Superior temporal gyrus (tissue), 1 donor: ENCODE data around the gene JAZF1.
A peak's percentile ranks its signal among the peaks of the same experiment; 100 is the strongest.

Source experiments
- DNase-seq: peaks from one replicate; pipeline ENCODE4 v3.0.0-alpha.2; 2016; ENCODE audit errors: extremely low spot score

Gene JAZF1

GRCh38 chr7:28075674-28076358, 104.8 kb downstream of the JAZF1 start:
- DNase-seq: no peak

DNA sequence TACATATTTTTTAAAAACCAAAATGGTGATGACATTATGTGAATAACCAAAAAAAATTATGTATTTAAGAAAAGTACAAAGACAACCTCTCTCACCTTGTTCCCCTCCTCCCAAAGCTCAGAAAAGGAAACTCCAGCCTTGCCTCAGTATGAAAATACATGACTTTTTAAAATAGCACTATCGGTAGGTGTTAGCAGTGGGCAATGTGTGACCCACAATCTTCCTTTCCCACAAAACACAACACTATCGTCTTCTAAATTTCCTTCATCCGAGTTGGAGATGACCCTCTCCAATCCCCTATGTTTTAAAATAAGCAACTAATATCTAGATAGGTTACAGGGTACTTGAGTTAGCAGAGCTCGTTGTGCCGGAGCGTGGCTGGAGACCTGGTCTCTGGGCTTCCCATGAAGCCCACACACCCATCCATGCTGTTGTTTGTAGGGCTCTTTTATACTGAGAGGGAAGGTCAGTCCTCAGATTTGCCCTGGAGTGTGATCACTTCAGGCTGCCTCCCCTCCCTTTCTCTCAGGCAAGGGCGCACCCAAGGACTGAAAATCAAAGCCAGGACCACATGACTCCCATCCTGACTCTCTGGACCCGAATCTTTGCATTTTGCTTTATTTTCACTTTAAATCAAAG, 107.6 kb downstream of the JAZF1 start:
- DNase-seq: no peak

GRCh38 chr7:28071570-28071969, 109.0 kb downstream of the JAZF1 start:
- DNase-seq: no peak

DNA sequence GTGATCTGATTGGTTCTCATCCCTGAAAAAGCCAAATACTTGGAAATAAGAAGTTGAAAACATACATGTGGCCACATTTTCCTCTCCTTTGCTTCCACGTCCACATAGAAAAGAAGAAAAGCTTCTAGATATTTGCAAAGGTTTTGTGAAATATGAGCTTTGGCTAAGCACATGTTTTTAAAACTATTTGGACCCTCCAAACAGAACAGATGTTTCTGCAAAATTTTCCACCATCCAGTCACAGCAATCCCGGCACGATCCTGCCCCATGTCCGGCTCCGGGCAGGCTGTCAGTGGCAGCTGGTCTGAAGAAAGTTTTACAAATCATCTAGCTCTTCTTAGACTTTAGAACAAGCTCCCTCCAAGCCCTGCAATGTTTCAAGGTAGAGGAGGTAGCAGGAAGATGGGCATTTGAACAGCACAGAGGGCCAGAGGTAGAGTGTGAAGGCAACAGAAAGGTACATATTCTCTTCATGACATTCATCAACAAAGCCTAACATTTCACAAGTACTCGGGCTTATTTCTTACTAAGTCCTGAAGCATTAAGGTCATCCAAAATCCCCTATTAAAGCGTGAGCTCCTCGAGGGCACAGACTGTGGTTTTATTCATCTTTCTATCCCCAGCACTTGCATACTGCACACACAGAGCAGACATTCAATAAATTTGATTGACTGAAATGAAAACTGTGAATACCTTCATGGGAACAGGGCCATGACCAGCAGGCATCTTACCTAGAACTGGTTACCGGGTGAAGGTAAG, 110.1 kb downstream of the JAZF1 start:
- DNase-seq: peak; percentile 23

DNA sequence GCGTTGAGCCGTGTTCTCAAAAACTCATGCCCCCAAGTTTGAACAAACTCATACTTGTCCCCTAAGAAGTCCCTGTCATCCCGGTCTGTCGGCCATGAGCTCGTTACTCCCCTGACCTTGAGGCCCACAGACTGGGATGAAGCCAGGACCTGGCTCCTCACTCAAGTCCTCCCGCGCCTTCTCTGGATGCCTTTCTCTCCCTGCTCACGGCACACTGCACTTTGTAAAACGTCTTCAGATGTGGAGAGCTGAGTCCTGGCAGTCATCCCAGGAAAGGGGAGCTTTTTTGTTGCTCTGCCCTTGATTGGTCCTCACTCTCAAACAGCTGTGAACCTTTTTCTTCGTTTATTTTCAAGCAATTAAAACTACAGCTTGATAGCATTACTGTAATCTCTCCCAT, 110.8 kb downstream of the JAZF1 start:
- peak; percentile 39 for DNase-seq

- DNase-seq: no peak
Observed at GRCh38 chr7:28069388-28069787, 111.2 kb downstream of the JAZF1 start.

DNA sequence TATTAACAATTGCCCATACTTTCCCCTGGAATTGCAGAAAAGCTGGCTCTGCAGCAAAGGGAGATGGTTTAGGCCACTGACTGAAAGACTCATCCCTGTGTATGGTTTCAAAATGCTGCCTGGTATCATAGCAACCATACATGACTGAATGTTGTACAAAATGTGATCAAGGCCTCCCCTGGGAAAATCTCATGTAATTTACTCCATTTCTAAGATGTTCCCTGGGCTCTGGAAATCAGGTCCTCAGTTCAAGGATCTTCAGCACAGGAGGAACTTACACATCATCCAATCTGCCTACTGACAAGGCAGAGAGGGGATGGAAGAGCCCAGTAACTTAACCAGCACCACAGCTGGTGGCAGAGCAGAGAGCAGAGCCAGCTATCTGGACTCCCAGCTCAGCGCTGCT, 111.8 kb downstream of the JAZF1 start:
- DNase-seq: peak; percentile 32

GRCh38 chr7:28067171-28067570, 113.4 kb downstream of the JAZF1 start:
- DNase-seq: no peak

DNA sequence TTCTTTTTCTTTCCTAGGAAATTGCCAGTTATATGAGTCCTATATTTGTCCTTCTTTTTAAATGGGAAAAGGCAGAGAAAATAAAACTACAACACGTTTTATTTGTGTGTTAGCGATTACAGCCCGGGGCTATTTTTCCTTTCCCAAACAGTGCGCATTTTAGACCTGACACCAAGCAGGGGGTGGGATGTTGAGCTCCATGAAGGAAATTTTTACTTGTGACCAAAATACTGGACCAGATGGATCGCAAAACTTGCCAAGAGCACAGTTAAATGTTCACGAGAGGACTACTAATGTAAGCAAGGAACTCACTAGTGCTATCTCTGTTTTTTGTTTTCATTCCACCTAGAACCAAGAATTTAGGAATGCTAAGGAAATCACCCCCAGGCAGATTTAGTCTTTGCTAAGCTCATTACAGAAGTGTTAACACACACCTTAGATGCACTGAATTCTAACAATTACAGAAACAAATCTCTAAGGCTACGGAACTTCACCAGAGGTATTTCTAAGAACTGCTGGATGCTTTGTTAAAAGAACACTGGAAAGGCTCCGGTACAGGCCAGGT, 114.8 kb downstream of the JAZF1 start:
- DNase-seq: peak; percentile 25

DNA sequence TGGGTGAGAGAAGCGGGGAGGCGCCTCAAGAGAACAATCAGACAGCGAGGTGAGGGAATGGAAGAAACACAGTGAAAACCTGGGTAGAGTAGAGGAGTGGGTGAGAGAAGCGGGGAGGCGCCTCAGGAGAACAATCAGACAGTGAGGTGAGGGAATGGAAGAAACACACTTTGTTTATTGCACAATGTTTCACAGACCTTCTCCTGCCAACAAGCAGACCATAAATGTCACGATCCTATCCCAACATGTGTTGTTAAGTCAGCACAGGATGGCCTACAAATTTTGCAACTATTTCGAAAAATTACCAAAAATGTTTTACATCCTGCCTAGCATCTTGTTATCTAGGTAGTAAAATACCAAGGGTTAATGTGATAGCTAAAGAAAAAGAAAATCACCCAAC, 115.3 kb downstream of the JAZF1 start:
- DNase-seq: no peak

- no peak for DNase-seq
Observed at GRCh38 chr7:28064437-28064836, 116.2 kb downstream of the JAZF1 start.

DNA sequence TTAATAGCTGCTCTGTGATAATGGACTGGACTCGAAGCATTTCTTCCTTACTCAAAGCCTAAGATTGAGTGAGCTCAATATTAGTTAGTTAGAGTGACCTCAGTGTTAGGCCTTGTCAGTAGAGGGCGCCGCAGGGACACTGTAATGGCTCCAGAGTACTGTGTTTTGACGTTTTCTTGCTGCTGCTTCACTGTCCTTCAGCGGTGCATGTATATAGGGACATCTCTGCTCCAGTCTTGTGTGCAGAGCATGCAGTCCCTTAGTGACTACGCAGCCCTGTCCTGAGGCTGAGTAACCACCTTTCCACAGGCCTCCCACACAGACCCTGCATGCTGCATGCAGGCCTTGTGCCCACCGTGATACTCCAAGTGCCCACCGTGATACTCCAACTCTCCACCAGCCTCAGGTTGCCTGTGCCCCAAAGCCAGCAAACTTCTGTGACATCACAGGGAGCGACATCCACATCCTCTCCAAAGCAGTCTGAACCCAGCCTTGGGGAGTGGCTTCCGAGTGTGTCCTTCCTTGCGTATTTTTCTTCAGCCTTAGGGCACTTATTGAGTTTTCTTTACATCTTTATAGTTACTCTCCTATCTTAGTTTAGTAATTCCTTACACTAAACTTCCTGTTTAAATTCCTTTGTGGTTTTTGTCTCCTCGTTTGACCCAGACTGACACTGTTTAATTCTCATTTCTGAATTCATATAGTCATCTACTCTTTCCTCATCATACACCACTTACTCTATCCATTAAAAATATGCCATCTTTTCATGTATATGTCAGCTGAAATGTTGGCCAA, 118.2 kb downstream of the JAZF1 start:
- peak; percentile 77 for DNase-seq

- no peak for DNase-seq
Observed at GRCh38 chr7:28061824-28062196, 118.8 kb downstream of the JAZF1 start.

- DNase-seq: peak; percentile 34
Observed at GRCh38 chr7:28060371-28060950, 120.1 kb downstream of the JAZF1 start.

DNA sequence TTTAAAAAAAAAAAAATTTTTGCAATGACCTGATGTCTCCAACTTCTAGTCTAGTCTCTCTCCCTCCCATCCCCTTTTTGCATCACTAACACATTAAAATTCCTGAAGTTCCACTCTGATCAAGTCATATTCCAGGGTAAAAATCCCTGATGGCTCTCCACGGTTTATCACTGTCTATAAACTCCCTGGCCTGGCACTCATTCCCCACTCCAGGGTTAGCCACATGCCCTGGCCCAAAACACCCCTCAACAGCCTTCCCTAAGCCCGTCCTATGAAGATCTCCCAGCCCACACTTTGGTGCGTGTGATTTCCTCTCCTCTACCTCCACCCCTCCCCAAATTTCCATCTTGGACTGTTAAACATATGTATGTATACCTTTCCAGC, 125.4 kb downstream of the JAZF1 start:
- DNase-seq: no peak

- DNase-seq: no peak
Observed at GRCh38 chr7:28054531-28055160, 125.9 kb downstream of the JAZF1 start.

DNA sequence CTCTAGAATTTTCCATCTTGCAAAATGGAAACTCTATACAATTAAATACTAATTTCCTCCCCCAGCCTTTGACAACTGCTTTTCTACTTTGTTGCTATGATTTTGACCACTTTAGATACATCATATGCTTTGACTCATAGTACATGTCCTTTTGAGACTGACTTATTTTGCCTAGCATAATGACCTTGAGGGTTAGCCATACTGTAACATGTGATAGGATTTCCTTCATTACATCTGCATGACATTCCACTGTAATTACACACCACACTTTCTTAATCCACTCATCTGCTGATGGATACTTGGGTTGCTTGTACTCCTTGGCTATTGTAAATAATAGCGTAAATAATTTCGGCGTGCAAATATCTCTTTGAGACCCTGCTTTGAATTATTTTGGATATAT, 127.7 kb downstream of the JAZF1 start:
- no peak for DNase-seq

DNA sequence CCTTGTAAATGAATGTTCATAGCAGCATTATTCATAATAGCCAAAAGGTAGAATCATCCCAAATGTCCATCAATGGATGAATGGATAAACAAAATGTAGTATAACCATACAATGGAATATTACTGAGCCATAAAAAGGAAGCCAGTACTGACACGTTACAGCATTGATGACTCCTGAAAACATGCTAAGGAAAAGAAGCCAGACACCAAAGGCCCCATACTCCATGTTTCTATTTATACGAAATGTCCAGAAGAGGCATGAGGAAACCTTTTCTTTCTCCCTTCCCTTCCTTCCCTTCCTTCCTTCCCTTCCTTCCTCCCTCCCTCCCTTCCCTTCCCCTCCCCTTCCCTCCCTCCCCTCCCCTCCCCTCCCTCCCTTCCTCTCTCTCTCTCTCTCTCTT, 131.9 kb downstream of the JAZF1 start:
- DNase-seq: no peak

DNA sequence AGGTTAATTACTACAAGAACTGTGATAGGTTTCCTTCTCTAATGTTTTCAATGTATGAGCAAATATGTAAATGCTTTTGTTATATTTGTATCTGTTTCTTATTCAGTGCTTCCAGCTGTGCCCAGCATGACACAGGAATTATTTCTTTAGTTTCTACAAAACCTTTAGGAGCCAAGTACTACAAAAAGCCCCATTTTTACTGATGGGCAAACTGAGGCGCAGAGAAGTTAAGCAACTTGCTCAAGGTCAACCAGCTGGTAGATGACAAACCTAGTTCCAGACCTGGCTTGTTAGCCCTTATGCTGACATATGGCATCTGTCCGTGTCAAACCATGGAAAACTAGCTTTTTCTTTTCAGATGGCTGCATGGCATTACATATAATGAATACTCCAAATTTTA, 134.6 kb downstream of the JAZF1 start:
- DNase-seq: no peak

DNA sequence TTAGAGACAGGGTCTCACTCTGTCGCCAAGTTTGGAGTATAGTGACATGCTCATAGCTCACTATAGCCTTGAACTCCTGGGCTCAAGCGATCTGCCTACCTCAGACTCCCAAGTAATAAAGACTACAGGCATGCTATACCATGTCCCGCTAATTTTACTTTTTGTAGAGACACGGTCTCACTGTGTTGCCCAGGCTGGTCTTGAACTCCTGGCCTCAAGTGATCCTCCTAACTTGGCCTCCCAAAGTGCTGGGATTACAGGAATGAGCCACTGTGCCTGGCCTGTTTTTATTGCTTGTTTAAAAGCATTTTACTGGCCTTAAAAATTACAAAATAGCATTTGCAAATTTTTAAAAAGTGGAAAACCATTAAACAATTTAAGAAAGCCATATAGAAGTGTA, 135.0 kb downstream of the JAZF1 start:
- no peak for DNase-seq

GRCh38 chr7:28044825-28045224, 135.8 kb downstream of the JAZF1 start:
- no peak for DNase-seq
